Left lung (tissue), 10 donors: ENCODE measurements around the gene CCDC188. TPM values are rescaled to one million over a fixed set of nuclear protein-coding genes. Genes with fewer than 3 reads are reported as not detected.

Experiments
- ATAC-seq: fragments of 200-7000 bp; cut with Tn5 transposase; one replicate; pipeline ENCODE4 v1.9.1; 2020; ENCODE audit warnings: moderate library complexity
- DNase-seq, 4 donors: peaks; one replicate each; pipeline ENCODE4 v3.0.0-alpha.2; 2013 to 2020
- H3K27ac ChIP-seq, 2 donors: fragments of 200-600 bp; sonication (generic) in 1 of 2; one replicate each; pipeline versions ENCODE4 v1.5.0 to v1.8.0; 2020 to 2021
- H3K27me3 ChIP-seq, 2 donors: fragments of 200-600 bp; sonication (generic) in 1 of 2; one replicate each; pipeline versions ENCODE4 v1.5.0 to v1.8.0; 2020 to 2021
- H3K36me3 ChIP-seq, 2 donors: fragments of 200-600 bp; sonication (generic) in 1 of 2; one replicate each; pipeline versions ENCODE4 v1.5.0 to v1.8.0; 2020 to 2021
- H3K4me1 ChIP-seq, 2 donors: fragments of 200-600 bp; one replicate each; pipeline ENCODE4 v1.8.0; 2021
- H3K4me3 ChIP-seq, 2 donors: fragments of 200-600 bp; sonication (generic) in 1 of 2; one replicate each; pipeline versions ENCODE4 v1.5.0 to v1.8.0; 2020 to 2021; ENCODE audit warnings: mild to moderate bottlenecking in 1 of 2
- H3K9me3 ChIP-seq, 2 donors: fragments of 200-600 bp; sonication (generic) in 1 of 2; one replicate each; pipeline versions ENCODE4 v1.5.0 to v1.8.0; 2020 to 2021
- CTCF ChIP-seq, 2 donors: fragments of 200-600 bp; sonication (generic) in 1 of 2; IDR thresholded peaks; one replicate each; pipeline versions ENCODE4 v1.5.0 to v1.8.0; 2021; ENCODE audit warnings: antibody characterized with exemption in 2 of 2
- intact Hi-C, 2 donors: fragments of 100-400 bp; cut with DNase I; formaldehyde crosslinking; loops; one replicate each; pipeline versions ENCODE4 v1.11.2 to v1.14.2; 2022
- polyA plus RNA-seq, 6 donors: library from polyadenylated mRNA; unstranded; fragments of 120-200 nt; gene quantifications; one replicate each; pipeline ENCODE4 v1.2.1, GENCODE V29; 2013; ENCODE audit not compliant: insufficient read length in 6 of 6
- total RNA-seq, 2 donors: library from RNA; stranded (reverse); fragmentation: NEBNext Ultra II Directional; extraction: Animal tissue kit (Norgen Biotek cat#: 25700); gene quantifications; one replicate each; pipeline ENCODE4 v1.2.1, GENCODE V29; 2021
- donor health status: DM: no; HTN: yes; CAD: no.
- donor health status: DM: no; HTN: no; CAD: no.

The CCDC188 gene
- total and polyA plus RNA-seq, 8 donors, result 1.1 to 3.9 (median 1.7) TPM

GRCh38 chr22:20130731-20131596, 19.9 kb downstream of the CCDC188 start:
- peak overlapping the region; percentile 87 to 88 for H3K27ac ChIP-seq
- ATAC-seq (peak; percentile 94), DNase-seq (peak; percentile 61 to 96 (median 84))
- H3K4me1 ChIP-seq, result peaks cover 15 to 44% of the 10 kb centered on the region in 2 donors
- no peak for TF ChIP-seq CTCF (IDR thresholded peaks at IDR 0.05)
- no peaks in the 10 kb centered on the region for H3K9me3 ChIP-seq
- intact Hi-C loops, result no loop called here
- H3K4me3 ChIP-seq, result peak overlapping the region; percentile 94
- no peaks in the 10 kb centered on the region for H3K27me3 ChIP-seq
- H3K36me3 ChIP-seq, result peaks cover 0 to 22% of the 10 kb centered on the region in 2 donors

GRCh38 chr22:20130319-20130718, 20.5 kb downstream of the CCDC188 start:
- ATAC-seq (no peak), DNase-seq (peak in 1 of 4 donors; percentile 16)
- intact Hi-C loops, result no loop called here
- Histone ChIP-seq H3K27ac (peak overlapping the region in 1 of 2 donors; percentile 88), H3K4me1 (peaks cover 15 to 43% of the 10 kb centered on the region in 2 donors), H3K27me3 (no peaks in the 10 kb centered on the region), H3K9me3 (no peaks in the 10 kb centered on the region), H3K4me3 (no peak overlapping the region), H3K36me3 (peaks cover 0 to 29% of the 10 kb centered on the region in 2 donors)
- TF ChIP-seq CTCF (IDR thresholded peaks at IDR 0.05), result no peak

- DNase-seq (no peak), ATAC-seq (no peak)
- TF ChIP-seq CTCF (IDR thresholded peaks at IDR 0.05), result no peak
- no peaks in the 10 kb centered on the region for H3K27me3 ChIP-seq
- no peak overlapping the region for H3K4me3 ChIP-seq
- H3K27ac ChIP-seq, result no peak overlapping the region
- intact Hi-C loops, result no loop called here
- peaks cover 15 to 38% of the 10 kb centered on the region in 2 donors for H3K4me1 ChIP-seq
- H3K9me3 ChIP-seq, result no peaks in the 10 kb centered on the region
- H3K36me3 ChIP-seq, result peaks cover 0 to 35% of the 10 kb centered on the region in 2 donors
Measured at GRCh38 chr22:20129747-20130014, 21.2 kb downstream of the CCDC188 start.

- H3K4me3 ChIP-seq, result no peak overlapping the region
- no peaks in the 10 kb centered on the region for H3K27me3 ChIP-seq
- DNase-seq, result no peak
- no peak for ATAC-seq
- intact Hi-C loops, result no loop called here
- no peak overlapping the region for H3K27ac ChIP-seq
- peaks cover 15 to 33% of the 10 kb centered on the region in 2 donors for H3K4me1 ChIP-seq
- peak in 1 of 2 donors; percentile 13 for TF ChIP-seq CTCF (IDR thresholded peaks at IDR 0.05)
- no peaks in the 10 kb centered on the region for H3K9me3 ChIP-seq
- peaks cover 0 to 40% of the 10 kb centered on the region in 2 donors for H3K36me3 ChIP-seq
Measured at GRCh38 chr22:20128902-20129746, 21.7 kb downstream of the CCDC188 start.

GRCh38 chr22:20128619-20128901, 22.3 kb downstream of the CCDC188 start:
- no peak for TF ChIP-seq CTCF (IDR thresholded peaks at IDR 0.05)
- Histone ChIP-seq H3K27ac (no peak overlapping the region), H3K9me3 (no peaks in the 10 kb centered on the region), H3K4me3 (no peak overlapping the region), H3K36me3 (peaks cover 0 to 45% of the 10 kb centered on the region in 2 donors), H3K27me3 (no peaks in the 10 kb centered on the region), H3K4me1 (peaks cover 15 to 29% of the 10 kb centered on the region in 2 donors)
- ATAC-seq, result no peak
- DNase-seq, result no peak
- intact Hi-C loops, result no loop called here
